Measurements from ENCODE around the gene ANXA9.

ANXA9 gene

DNA sequence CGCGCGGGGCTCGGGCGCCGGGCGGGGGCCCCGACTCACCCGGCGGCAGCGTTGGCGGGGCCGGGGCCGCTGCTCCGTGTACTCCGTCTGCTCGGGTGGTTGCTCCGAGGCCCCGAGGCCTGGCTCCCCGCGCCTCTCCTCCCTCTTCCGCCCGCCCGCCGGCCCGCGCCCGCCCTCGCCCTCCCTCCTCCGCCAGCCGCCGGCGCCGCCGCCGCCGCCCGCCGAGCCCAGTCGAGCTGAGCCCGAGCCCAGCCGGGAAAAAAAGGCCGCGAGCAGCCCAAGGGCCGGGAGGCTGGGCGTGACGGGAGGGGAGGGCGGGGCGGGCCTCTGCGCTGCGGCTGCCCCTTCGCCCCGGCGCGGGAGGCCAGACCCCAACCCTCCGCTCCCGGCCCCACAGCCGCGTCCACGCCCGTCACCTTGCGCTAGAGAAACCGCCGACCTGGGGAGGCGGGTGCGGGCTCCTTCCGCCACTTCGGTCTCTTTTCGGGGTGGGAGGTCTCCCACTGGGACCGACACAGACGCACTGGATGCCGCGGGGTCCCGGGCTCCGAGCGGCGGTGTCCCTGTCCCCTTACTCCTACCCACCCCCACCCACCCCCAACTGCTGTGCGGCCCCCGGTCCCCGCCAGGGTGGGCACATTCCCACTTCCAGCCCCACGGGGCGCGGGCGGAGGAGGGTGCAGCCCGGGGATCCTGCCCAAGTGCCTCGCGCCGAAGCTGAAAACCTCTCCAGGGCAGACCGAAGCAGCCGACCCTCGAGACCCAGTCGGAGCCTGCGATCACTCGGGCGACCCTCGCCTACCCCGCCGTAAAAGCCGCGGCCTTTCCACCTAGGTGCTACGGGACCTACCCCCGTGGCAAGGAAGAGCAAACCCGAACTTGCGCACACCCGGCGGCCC, 7.3 kb upstream of the ANXA9 start, which contains the start of gene CERS2:
Gene CERS2 (minus strand): TSS at position 256 of the 899 bp plus-strand sequence. CDS start 5,745 bp downstream, outside the sequence.
- peak; percentile 33 to 74 for DNase-seq (ENCODE audit: low read depth in 2 of 2)

DNA sequence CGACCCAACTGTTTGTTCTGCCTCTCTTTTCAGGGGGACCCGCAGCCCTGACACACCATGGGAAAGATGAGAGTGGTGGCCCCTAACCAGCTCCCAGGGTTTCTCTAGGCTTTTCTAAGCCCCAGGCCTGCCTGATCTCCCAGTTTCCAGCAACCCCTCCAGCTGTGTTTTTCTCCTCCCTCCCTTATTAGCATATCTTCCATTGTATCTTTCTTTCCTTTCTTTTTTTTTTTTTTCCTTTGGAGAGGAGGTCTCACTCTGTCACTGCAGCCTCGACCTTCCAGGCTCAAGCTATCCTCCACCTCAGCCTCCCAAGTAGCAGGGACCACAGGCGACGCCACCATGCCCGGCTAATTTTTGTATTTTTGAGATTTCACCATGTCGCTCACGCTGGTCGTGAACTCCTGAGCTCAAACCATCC, 5.7 kb upstream of the ANXA9 start:
- DNase-seq (ENCODE audit: low read depth in 2 of 2), result no peak

DNA sequence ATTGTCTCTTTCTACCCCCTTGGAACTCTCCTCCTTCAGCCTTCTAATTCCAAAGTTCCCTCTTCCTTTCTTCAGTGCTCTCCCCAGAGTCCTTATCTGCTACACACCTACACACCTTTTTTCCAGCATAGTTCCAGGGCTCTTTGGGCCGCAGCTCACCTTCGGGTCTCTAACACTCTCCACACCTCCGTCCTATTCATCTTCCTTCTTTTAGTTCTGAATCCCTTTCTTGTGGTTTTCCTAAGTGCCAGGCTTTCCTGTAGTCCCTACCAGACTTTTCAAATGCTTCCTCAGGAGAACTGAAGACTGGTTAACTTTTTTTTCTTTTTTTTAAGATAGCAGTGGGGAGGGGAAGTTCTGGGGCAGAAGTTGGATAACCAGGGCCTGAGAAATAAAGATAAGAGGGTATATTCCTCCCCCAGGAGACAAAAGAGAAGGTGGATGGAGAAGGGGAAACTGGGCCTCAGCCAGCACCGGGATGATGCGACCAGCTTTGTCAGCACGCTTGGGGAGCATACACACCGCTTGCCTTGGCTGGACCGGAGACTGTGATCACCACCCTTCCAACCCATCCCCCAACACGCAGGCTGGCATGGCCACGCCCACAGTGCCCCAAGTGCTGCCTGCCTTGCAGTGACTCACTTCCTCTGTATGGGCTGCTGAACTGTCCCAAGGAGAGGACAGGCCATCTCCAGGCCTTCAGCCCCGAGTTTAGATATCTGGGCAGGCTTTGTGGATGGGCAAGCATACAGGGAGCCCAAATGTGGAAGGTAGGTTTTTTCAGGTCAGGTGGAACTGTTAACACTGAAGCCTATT, 5.0 kb upstream of the ANXA9 start:
- DNase-seq (ENCODE audit: low read depth in 2 of 2), result peak; percentile 52 to 65

GRCh38 chr1:150979092-150980056, 2.7 kb upstream of the ANXA9 start:
- DNase-seq (ENCODE audit: low read depth in 2 of 2), result peak; percentile 69 to 79

- no peak for DNase-seq (ENCODE audit: low read depth in 2 of 2)
Observed at GRCh38 chr1:150981177-150981804, 801 bp upstream of the ANXA9 start.

DNA sequence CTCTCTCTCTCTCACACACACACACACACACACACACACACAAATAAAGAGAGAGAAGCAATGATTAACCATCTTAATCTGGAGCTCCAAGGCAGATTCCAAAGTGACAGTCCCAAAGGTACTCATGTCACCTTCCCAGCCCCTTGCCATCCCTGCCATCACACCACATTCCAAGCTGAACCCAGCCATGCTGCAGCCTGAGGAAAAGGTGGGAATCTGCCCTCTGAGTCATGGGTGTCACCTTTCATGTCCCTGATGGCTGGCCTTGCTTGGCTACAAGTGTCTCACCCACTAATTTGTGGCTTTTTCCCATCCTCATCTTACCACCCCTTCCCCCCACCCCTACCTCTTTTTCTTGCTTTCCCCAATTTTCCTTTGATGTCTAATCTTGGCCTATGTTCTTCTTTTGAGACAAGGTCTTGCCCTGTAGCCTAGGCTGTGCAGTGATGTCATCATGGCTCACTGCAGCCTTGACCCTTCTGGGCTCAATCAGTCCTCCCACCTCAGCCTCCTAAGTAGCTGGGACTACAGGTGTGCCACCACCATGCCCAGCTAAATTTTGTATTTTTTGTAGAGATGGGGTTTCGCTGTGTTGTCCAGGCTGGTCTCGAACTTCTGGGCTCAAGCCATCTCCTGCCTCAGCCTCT, 3.2 kb downstream of the ANXA9 start:
- DNase-seq (ENCODE audit: low read depth in 2 of 2), result no peak

DNA sequence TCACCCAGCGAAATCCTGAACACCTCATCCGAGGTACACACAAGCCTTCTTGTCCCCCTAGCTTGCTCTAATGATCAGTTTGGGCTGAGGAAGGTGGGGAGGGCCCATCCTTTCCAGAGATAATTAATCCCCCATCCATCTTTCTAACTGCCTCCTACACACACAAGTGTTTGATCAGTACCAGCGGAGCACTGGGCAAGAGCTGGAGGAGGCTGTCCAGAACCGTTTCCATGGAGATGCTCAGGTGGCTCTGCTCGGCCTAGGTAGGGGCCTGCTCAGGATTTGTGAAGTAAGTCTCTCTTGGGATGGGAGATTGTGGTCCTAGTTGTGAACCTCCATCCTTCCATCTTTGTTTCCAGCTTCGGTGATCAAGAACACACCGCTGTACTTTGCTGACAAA, 5.8 kb downstream of the ANXA9 start:
- DNase-seq (ENCODE audit: low read depth in 2 of 2), result no peak

- DNase-seq (ENCODE audit: low read depth in 2 of 2), result no peak
Observed at GRCh38 chr1:150992626-150993025, 10.5 kb downstream of the ANXA9 start.

- no peak for DNase-seq (ENCODE audit: low read depth in 2 of 2)
Observed at GRCh38 chr1:150994248-150994647, 12.2 kb downstream of the ANXA9 start.

- no peak for DNase-seq (ENCODE audit: low read depth in 2 of 2)
Observed at GRCh38 chr1:150995460-150995859, 13.4 kb downstream of the ANXA9 start.

DNA sequence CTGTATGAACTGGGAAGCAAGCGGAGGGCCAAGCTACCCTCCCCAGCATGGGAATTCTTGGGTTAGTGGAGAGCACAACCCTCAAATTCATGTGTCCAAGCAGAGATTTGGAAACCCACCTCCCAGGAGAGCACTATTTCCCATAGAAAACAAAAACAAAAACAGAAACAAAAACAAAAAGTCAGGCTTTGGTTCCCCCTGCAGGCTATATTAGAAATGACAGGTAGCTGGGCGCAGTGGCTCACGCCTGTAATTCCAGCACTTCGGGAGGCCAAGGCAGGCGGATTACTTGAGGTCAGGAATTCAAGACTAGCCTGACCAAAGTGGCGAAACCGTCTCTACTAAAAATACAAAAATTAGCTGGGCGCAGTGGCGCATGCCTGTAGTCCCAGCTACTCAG, 13.8 kb downstream of the ANXA9 start:
- no peak for DNase-seq (ENCODE audit: low read depth in 2 of 2)

DNA sequence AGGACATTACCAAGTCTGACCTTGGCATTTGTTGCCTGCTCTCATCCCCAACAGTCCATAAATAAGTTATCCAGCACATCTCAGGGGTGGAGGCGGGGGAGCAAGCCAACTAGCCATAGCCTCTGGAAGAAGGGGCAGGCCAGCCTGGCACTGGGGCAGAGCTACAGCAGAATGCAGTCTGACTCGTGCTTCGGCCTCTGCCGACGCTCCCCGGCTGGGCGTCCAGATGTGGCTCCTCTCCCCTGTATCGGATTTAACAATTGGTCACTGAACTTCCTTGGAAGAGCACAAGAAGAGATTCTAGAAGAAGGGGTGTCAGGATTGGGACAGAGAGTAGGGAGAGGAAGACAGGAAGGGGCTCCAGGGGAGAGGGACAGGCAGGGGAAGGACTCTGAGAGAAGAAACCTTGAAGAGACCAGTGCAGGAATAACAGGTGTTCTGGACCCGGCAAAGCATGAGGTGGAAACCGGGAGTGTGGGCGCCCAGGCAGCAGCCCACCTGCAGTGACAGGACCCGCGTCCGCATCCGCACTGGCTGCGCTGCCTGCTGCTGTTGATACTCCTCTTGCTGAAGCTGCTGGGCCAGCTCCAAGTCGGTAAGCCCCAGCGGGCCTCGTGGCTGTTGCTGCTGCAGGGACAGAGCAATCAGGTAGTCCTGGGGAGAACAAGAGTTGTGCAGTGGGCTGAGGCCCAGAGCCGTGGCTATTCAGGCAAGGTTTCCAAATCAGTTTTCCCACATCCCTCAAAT, 15.2 kb downstream of the ANXA9 start:
- no peak for DNase-seq (ENCODE audit: low read depth in 2 of 2)

- DNase-seq (ENCODE audit: low read depth in 2 of 2), result no peak
Observed at GRCh38 chr1:150997949-150998348, 15.9 kb downstream of the ANXA9 start.

DNA sequence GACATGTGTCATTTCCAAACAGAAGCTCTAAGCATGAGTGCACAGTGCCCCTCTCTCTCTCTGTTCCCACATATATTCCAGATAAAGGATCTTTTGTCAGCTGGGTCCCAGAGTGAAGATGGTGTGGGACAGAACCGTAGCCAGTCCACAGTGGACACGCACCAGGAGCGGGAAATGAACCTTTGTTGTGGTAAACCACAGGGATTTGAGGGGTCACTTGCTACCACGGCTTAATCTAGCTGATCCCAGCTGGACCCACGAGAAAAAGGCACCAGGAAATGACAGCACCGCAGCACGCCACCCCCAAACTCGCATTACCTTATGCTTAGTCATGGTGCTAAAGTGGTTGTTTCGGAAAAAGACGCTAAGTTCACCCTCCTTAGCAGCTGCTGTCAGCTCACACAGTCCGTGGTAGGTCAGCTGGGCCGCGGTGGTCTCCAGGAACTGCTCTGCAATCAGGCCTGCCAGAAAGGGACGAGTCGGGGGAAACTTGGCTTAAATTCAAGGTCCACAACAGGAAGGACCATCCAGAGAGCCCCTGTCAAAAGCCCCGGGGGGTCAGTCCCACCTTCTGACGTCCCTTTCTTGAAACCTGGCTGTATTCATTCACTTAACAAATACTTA, 17.1 kb downstream of the ANXA9 start:
- DNase-seq (ENCODE audit: low read depth in 2 of 2), result no peak

DNA sequence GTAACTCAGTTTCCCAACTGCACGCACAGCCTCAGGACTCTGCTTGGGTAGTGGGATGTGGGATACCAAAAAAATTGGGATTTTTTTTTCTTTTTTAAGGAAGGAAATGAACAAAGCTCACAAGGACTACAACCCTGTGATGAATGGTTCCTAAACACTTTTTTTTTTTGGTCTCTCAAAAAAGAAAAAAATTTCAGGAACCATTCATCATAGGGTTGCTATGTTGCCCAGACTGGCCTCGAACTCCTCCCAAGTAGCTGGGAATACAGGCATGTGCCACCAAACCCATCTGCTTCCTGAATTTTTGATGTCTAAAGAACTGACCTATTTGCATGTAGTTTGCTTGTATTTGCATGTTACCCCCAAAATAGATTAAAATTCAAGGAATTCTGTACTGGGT, 17.8 kb downstream of the ANXA9 start:
- DNase-seq (ENCODE audit: low read depth in 2 of 2), result no peak

- DNase-seq (ENCODE audit: low read depth in 2 of 2), result no peak
Observed at GRCh38 chr1:151000408-151000807, 18.3 kb downstream of the ANXA9 start.

GRCh38 chr1:151001602-151002001, 19.5 kb downstream of the ANXA9 start:
- no peak for DNase-seq (ENCODE audit: low read depth in 2 of 2)

GRCh38 chr1:151002051-151002450, 20.0 kb downstream of the ANXA9 start:
- no peak for DNase-seq (ENCODE audit: low read depth in 2 of 2)

- no peak for DNase-seq (ENCODE audit: low read depth in 2 of 2)
Observed at GRCh38 chr1:151002611-151003010, 20.5 kb downstream of the ANXA9 start.
